HG03521 (cell line): ENCODE measurements around the gene GDA.

Experiments used
- ATAC-seq: cut with Tn5 transposase; IDR thresholded peaks from one replicate; pipeline ENCODE4 v1.9.1; 2021; ENCODE audit warnings: mild to moderate bottlenecking, moderate library complexity; ENCODE audit not compliant: unreplicated experiment

Gene GDA

DNA sequence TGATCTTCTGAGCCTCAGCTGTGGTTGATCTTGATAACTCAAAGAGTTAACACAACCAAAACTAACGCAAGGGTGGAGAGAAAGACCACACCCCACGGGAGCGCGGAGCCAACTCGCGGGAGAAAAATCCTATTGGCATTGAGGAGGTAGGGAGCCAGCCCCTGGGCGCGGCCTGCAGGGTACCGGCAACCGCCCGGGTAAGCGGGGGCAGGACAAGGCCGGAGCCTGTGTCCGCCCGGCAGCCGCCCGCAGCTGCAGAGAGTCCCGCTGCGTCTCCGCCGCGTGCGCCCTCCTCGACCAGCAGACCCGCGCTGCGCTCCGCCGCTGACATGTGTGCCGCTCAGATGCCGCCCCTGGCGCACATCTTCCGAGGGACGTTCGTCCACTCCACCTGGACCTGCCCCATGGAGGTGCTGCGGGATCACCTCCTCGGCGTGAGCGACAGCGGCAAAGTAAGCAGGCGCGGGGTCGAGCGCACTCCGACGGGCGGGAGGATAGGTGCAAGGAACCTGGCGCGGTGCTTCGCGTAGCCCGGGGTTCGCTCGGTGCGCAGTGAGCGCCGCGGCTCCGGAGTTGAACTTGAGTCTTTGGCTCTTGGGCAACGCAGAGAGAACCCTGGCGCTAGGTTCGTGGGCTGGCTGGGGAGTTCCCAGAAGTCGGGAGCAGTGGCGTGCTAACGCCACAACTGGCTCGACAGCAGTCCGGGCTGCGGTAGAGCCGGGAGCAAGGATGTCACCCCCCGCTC, at the start of gene GDA:
GDA (plus strand) TSS at position 210 of the 745 bp plus-strand sequence; CDS start at position 330, 120 bp downstream.
- no peak for ATAC-seq

DNA sequence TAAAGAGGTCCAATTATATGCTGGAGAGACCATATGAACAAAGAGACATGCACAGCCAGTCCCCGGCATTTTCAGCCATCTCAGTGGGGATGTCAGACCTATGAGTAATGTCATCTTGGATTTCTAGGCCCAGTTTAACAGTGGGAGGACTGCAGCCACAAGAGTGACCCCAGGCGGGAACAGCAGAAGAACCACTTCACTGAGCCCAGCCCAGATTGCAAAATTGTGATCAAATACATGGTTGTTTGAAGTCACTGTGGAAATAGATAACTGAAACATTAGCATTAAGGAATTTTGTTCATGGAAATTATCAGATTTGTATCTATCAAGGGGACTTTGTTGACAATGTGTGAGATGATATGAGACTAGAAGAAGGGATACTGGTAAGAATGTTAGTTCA, 46.7 kb upstream of the GDA start:
- ATAC-seq: no peak

DNA sequence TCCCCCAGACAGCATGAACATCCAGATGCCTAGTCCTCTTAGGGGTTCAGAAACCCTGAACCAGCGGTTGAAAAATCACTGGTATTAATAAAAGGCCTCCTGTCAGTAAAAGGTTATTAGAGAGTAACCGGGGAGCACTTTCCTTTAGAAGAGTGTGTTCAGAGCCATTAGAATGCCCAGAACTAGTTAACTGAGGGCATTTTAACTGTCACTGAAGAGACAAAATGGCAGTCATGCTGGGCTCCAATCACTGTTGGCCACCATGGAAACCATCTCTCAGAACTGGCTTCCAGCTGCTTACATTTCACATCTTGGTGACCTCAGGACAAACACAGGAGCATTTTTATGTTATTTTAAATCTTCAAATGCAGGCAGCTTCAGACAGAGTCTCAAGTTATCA, 36.2 kb upstream of the GDA start:
- ATAC-seq: no peak

DNA sequence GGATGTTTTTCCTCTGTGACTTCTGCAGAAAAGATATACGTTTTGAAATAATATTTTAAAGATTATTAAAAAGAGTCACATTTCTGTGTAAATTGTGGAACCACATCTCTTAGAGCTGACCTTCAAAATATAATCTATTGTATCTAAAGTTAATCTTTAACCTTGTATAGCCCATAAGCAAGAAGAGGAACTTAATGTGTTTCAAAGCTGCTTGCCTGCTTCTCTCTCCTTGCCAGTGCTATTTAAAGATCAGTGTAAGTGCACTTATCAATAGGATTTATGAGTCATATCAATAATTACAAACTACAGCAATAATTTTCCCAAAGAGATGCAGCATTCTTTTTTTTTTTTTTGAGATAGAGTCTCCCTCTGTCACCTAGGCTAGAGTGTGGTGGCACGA, 29.4 kb upstream of the GDA start:
- no peak for ATAC-seq

DNA sequence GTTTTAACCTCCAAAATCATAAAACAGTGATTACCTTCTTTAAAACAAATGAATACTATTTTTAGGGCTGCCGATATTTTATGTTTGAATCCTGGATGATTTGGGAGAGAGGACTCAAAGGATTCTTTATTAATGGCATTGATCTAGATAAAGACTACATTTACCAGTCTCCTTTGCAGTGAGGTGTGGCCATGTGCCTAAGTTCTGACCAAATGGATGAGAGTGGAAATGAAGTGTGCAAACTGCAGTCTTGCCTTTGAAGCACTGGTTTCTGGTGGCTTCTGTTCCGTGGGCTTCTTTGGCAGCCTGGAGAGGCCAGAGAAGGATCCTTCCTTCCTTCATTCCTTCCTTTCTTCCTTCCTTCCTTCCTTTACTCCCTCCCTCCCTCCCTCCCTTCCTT, 24.3 kb upstream of the GDA start:
- no peak for ATAC-seq

DNA sequence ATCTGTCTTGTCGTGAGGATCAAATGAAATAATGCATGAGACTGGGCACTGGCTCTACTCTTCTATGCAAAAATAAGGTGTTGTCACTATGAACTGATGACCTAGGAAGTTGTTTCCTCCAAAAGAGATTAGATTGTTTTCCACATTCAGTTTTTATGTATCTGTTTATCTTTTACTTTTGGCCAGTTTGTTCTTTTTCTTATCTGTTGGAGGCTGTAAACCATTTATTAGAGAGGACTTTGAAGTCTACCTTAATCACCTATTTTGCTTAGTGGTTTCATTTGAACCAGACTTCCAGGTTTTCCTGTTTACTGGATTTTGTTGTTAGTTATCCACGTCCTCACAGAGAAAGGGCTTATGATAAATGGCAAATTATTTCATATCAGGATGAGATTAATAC, 21.5 kb upstream of the GDA start:
- no peak for ATAC-seq

DNA sequence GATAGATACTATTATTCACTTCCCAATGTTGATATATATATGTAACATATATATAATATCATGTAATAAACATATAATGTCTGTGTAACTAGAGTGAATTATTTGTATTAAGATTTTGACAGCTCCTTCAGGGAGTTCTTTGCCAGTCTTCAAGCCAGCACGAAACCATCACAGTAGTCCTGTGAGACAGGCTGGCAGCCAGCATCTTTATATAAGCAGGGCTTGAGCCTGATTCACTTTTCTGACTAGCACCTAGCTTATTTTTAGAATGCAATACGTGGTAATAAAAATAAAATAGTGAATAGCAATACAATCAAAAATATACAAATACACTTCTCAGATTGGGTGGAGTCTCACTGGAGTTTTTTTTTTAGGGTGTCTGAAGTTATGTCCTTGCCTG, 20.7 kb upstream of the GDA start:
- no peak for ATAC-seq

DNA sequence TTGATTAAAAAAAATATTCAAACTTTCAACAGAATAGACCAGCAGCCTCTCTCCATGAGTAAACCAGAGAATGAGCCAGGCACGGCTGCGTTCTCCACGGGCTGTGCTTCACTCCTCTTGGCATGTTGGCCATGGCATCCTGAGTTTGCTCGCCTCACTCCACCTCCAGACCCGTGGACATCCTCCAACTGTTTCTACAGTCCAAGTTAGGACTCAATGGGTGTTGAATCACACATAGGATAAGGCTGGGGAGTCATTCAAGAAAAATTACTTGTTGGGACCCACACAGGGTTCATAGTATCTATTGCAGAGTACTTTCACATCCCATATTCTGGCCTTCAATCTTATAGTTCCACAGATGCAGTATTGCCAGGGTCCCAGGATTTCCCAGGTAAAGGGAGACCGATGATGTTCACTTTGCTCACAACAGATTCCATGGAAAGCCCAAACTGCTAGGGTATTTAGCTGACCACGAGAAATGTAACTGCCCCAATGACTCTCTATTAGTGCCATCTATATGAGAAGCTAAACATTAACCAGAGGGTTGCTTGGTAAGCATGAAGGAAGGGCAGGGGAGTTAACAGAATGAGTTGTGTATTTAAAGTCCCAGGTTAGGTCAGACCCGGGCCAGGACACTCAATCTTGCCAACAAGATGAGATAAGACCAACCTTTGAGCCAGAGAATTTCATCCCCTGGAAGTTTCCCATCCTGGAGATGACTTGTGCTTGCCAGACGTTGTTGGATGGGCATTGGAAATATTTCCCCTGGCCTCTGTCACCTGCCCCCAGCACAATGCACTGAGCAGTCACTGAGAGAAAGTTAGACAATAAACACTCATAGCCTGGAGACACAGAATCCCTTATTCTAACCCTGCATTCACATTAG, 19.7 kb upstream of the GDA start:
- ATAC-seq: no peak

DNA sequence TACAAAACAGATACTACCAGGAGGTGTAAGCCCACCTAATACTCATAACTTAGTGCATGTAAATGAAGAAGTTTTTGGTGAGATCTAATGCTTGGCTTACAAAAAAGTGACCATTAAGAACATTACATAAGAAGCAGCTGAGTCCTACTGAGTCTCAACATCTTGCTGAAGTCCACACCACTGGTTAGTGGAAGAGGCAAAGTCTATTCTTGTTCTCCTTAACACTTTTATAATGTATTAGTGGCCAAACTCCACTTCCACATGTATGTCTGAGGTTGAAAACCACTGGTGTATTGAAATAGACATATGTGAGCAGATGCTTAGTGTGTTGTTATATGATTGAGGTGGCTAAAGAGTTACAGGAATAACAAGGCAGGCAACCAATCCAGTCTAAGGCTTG, 18.9 kb upstream of the GDA start:
- no peak for ATAC-seq

DNA sequence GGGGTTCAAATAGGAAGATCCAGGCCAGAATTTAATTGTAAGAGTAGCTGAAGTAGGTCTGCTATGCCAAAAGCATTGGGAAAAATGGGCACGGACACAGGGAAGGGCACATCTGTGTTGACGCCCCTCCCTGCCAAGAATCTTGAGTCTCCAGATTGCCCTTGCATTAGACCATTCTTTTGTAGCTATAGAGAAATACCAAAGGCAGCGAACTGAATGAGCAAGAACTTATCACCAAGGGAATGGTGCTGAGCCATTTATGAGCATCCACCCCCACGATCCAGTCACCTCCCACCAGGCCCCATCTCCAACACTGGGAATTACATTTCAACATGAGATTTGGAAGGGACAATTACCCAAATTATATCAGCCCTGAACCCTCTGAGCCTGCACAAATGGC, 18.0 kb upstream of the GDA start:
- no peak for ATAC-seq

DNA sequence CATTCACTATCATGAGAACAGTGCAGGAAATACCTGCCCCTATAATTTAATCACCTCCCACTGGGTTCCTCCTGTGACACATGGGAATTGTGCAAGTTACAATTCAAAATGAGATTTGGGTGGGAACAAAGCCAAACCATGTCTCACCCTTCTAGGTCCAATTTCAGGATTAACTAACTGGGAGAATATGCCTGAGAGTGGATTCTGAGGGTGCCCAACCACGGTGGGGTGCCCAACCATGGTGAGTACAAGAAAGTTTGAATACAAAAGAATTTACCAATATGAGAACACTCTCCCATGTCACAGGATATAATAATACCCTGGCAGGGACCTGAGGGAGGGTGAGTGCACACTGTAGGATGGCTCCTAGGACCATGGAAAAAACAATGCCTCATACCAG, 17.2 kb upstream of the GDA start:
- no peak for ATAC-seq

DNA sequence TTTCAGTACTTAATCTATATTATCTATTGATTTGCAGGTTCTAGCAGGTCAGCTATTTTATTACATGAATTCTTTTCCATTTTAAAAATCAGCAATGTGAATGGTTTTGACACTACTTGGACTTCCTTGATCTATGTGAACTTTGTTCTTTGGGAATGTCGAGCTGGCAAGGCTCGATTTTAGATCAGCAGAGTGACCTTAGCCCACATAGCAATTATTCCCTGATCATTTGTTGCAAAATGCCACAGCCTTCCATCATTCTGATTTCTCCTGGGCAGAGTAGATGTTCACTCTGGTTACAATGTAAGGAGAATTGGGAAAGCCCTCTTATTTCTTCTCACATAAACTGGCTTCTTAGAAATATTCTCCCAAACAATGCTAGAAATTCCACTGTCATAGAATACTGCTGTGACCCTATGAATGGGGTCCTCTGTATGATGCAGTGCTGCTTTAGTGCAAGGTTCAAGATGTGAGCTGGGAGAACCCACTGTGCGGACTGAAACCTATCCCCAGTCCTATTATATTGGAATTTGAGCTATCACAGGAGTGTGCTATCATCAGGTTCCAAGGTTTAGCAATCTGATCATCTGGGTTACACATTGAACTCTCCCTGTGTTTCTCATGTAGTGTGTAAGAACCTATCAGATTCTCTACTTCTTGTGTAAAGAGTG, 15.7 kb upstream of the GDA start:
- ATAC-seq: no peak

DNA sequence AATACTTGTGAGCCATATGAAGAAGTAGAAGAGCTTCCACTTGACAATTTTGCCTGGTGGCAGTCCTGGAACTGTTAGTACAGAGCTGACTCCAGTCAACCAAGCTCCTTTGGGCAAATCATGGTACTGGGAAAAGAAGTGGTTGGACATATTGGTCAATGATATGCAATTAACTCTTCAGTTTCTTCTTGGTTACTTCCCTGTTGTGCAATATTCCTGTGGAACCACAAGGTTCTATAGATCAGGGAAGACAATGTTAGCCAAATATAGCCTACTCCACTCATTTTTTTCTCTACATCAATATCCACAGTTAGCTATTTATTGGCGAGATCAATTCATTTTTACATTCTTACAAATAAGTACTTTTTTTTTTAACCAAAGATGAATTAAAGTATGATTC, 14.4 kb upstream of the GDA start:
- ATAC-seq: no peak

DNA sequence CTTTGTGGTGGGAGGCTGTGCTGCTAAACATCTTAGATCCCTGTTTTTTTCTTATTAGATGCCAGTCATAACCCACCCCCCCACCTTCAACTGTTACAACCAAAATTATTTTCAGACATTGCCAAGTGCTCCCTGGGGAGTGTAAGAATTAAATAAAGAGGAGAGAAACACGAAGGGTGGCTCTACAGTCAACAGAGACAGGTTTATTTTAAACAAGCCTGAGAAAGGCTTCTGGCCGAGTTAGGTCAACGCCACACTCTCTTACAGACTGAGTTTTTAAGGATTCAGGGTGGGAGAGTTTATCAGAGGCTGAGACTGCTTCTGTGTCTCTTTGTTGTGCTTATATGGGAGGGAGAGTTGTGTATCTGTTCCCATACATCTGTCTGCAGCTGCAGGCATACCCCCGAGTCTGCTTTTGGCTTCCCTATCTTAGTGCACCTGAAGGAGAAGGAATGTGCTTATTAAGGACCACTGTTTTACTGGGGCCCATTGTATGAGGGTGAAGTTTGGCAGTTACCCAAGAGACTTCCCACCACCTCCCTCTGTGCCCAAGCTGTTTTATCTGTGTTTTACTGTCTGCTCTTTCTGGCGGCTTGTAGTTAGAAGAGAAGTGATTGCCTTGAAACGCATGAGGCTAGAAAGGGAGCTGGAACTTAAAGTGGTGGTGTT, 11.4 kb upstream of the GDA start:
- ATAC-seq: no peak

DNA sequence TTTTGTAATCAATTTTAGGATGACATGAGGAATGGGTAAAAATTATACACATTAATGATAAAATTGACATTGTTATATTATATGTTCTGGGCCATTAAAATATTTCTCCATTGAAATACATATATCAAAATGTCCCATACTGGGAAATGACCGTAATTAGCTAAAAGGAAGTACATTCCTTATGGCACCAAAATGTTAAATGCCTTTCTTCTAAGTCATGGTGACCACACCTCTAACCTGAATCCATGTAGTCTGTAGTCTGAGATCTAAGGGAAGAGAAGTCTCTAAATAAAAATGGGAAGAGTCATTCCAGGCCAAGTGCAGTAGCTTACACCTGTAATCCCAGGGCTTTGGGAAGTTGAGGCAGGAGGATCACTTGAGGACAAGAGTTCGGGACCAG, 10.0 kb upstream of the GDA start:
- ATAC-seq: no peak

DNA sequence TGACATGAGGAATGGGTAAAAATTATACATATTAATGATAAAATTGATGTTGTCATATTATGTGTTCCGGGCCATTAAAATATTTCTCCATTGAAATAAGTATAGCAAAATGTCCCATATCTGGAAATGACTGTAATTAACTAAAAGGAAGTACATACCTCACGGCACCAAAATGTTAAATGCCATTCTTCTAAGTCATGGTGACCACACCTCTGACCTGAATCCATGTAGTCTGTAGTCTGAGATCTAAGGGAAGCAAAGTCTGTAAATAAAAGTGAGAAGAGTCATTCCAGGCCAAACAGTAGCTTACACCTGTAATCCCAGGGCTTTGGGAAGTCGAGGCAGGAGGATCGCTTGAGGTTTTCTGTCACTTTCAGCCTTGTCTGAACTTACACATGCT, 8.7 kb upstream of the GDA start:
- no peak for ATAC-seq

DNA sequence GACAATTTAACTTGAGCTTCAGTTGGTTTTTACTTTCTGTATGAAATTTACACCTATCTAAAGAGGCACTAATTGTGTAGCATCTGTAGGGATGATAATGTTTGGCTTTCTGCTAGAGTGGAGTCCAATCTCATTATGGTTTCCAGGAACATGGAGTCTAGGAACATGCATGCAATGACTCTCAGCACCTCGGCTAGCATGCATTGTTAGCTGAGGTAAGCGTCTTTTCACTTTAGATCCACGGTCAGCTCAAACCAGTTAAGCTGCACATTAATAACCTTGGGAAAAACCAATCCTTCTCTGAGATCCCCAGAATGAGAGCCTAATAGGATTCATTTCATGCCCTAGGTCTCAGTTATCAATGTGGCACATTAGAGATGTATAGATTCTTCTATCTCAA, 7.8 kb upstream of the GDA start:
- ATAC-seq: no peak

DNA sequence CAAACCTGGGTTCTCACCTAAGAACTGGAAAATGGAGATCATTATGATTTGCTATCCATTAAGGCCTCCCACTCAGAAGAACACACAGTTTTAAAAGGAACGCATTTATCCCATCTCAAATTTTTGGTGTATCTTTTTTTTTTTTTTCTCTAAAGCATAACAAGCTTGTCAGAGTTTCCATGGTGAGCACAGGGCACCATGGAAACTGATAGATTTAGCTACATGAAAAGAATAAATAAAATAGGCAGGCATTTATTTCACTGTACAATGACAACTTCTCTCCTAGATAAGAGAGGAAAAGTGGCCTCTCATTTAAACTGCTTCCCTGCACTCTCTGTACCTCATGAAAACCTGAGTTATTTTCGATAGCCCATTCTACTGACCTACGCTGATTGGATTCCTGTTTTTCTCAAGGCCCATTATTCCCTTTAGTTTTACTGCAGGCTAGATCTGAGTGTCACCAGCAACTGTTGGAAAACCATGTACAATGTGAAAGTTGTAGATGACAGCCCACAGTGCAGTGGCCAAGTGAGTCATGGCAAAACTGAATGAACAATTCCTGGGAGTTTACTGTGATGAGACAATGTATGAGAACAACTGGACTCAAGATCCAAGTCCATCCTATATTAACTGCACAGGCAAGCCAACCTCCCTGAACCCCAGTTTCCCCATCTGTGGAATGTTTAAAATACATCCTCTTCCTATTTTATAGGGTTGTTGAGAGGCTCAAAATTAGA, 4.3 kb upstream of the GDA start:
- no peak for ATAC-seq

DNA sequence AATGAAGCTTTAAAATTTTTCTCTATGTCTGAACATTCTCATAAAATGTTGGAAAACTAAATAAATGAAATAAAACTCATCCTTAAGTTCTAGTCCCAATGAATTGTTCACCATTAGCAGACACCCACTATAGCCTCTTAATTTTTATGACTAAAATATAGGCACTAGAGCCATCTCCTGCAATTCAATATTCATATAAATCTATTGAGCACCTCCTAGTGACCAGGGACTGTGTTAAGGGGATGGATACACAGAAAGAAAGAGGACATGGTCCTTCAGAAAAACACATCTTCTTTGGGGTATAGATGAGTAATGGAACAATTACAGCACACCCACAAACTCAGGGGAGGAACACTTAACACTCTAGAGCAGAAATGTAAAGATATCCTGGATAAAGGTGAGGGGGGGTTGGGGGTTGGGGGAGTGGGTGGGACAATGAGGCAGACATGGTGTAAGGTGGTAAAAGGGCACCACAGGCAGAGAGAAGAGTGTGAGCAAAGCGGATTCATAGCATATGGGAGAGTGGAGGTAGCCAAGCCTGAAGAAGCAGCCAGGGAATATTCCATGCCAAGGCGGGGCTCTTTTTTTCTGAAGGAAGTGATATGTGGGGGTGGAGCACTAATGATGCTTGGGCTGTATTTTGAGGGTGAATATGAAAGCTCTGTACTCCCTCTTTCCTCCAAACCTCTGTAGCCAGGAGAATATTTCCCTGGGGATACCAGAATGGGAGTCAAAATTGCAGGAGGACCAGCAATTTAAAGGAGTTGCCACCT, 3.3 kb upstream of the GDA start:
- ATAC-seq: no peak

DNA sequence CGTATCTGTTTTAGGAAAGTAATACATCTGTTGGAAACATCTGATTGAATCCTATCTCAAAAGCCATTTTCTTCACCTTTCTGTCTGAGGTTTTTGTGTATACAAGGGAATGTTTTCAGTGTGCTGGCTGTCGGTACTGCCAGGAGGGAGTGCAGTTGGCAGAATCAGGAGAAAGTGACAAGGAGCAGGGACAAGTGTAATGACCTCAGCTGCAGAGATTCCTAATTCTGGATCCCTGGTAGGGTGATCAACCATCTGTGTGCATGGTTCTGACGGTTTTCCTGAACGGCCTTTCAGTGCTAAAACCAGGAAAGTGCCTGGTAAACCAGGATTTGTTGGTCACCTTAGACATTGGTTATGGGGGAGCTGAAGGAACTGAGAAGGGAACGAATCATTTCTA, 1.6 kb upstream of the GDA start:
- ATAC-seq: no peak
